Measurements from ENCODE around the gene SLC25A41. TPM values are rescaled to one million over a fixed set of nuclear protein-coding genes. Genes with fewer than 3 reads are reported as not detected.

The SLC25A41 gene
- total RNA-seq, 1 experiment from 2014 or later, result 1.4 TPM

GRCh38 chr19:6459262-6460098, 25.9 kb upstream of the SLC25A41 start, which contains the start of gene SLC25A23:
Gene SLC25A23, minus strand, starts transcription at chr19:6459792. Its CDS starts 164 bp downstream, at chr19:6459628.
- peaks cover 37% of the 10 kb centered on the region for H3K36me3 Mint-ChIP-seq (ENCODE audit: insufficient read depth, unreplicated experiment)

DNA sequence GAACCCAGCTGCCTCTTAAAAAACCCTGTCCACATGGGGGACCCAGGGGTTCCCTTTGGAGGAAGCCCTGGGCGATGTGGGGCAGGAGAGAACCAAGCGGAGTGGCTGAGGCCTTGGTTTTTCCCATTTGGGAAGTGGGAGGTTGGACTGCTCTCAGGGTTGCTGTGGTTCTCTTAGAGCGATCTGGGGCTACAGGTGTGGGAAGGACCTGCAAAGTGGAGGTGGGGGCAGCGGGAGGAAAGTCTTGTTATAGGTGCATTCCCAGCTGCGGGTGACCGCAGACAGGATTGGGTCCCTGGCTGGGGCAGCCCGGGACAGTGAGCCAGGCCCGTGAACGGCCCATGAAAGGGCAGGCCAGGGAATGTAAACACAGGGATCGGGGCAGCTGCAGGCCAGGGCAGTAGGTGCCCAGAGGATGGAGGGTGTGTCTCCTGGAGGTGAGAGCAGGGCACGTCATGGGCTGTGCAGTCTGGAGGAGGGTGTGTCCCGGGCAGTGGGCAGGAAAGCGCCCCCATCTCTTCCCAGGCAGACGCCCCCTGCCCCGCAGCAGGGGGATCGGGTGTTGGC, 25.2 kb upstream of the SLC25A41 start:
- Mint-ChIP-seq H3K4me1 (ENCODE audit: low read depth, unreplicated experiment) (peaks cover 9% of the 10 kb centered on the region), H3K36me3 (ENCODE audit: insufficient read depth, unreplicated experiment) (peaks cover 30% of the 10 kb centered on the region), H3K9me3 (ENCODE audit: low read depth, unreplicated experiment) (no peaks in the 10 kb centered on the region), H3K4me3 (ENCODE audit: low read depth, unreplicated experiment) (peak overlapping the region; percentile 88), H3K27me3 (ENCODE audit: unreplicated experiment) (no peaks in the 10 kb centered on the region), H3K27ac (ENCODE audit: unreplicated experiment) (peak overlapping the region; percentile 82)
- no peak for TF ChIP-seq CTCF (IDR thresholded peaks at IDR 0.05; ENCODE audit: unreplicated experiment)
- CTCF ChIA-PET, result no interaction called here
- no TSS peak for BruUV-seq (replicated peaks)
- DNase-seq, result peak; percentile 24
- intact Hi-C loops (cut with micrococcal nuclease; ENCODE audit: unreplicated experiment), result no loop called here

More at GRCh38 chr19:6459262-6460098, 25.9 kb upstream of the SLC25A41 start, which contains the start of gene SLC25A23:
- BruUV-seq (replicated peaks), result no TSS peak
- Mint-ChIP-seq H3K4me3 (ENCODE audit: low read depth, unreplicated experiment) (peak within 1 kb of the TSS; percentile 88), H3K27me3 (ENCODE audit: unreplicated experiment) (no peaks in the 10 kb centered on the region), H3K9me3 (ENCODE audit: low read depth, unreplicated experiment) (no peaks in the 10 kb centered on the region), H3K4me1 (ENCODE audit: low read depth, unreplicated experiment) (peaks cover 9% of the 10 kb centered on the region), H3K27ac (ENCODE audit: unreplicated experiment) (peak within 1 kb of the TSS; percentile 94)
- intact Hi-C loops (cut with micrococcal nuclease; ENCODE audit: unreplicated experiment), result no loop called here
- DNase-seq, result peak; percentile 77
- no peak for TF ChIP-seq CTCF (IDR thresholded peaks at IDR 0.05; ENCODE audit: unreplicated experiment)
- CTCF ChIA-PET, result no interaction called here

DNA sequence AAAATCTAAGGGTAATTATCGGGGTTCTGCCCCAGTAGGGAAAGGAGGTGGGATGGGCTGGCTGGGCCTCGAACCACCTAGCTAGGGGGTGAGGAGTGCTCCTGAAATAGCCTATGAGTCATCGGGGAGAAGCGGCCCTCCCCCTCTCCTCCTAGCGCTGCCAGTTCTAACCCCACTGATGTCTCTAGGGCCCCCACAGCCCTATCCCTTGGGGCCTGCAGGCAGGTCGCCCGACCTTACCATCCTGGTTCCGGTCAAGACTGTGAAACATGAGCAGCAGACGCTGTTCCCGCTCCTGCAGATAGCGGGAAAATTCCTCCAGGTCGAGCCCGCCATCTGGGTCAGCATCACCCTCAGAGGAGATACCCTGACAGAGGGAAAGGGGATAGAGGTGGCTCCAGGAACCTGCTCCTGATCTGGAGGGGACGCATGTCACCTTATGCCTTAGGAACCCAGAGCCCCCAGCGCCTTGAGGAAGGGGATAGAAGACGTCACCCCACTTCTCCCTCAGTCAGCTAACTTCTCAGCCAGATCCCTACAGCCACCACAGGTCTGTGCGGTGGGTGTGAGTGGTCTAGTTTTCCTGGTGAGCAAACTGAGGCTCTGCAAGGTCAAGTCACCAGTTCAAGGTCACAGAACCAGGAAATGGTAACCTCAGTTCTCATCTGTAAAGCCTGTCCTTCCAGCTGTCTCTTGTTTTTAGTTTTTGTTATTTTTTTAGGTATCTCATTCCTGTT, 24.6 kb upstream of the SLC25A41 start:
- H3K36me3 Mint-ChIP-seq (ENCODE audit: insufficient read depth, unreplicated experiment), result peaks cover 30% of the 10 kb centered on the region
- CTCF ChIA-PET, result no interaction called here
- TF ChIP-seq CTCF (IDR thresholded peaks at IDR 0.05; ENCODE audit: unreplicated experiment), result no peak

DNA sequence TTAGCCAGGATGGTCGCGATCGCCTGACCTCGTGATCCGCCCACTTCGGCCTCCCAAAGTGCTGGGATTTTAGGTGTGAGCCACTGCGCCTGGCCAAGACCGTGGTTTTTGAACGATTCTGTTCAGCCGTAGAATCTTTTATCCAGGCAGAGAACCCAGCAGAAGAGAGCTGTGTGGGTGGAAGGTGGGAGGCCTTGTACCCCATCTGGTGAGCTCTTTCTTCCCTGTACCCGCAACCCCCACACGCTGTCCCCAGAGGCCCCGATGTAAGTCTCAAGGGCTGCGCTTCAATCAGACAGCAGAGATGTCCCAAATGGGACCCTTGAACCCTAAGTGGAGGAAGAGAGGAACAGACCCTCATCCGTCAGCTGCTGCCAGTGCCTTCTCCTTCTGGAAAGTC, 22.4 kb upstream of the SLC25A41 start:
- no TSS peak for BruUV-seq (replicated peaks)
- H3K27ac Mint-ChIP-seq (ENCODE audit: unreplicated experiment), result no peak overlapping the region
- H3K4me3 Mint-ChIP-seq (ENCODE audit: low read depth, unreplicated experiment), result no peak overlapping the region
- DNase-seq, result no peak
- intact Hi-C loops (cut with micrococcal nuclease; ENCODE audit: unreplicated experiment), result no loop called here
- CTCF ChIA-PET, result no interaction called here
- peaks cover 9% of the 10 kb centered on the region for H3K4me1 Mint-ChIP-seq (ENCODE audit: low read depth, unreplicated experiment)
- H3K9me3 Mint-ChIP-seq (ENCODE audit: low read depth, unreplicated experiment), result no peaks in the 10 kb centered on the region
- peaks cover 40% of the 10 kb centered on the region for H3K36me3 Mint-ChIP-seq (ENCODE audit: insufficient read depth, unreplicated experiment)
- no peaks in the 10 kb centered on the region for H3K27me3 Mint-ChIP-seq (ENCODE audit: unreplicated experiment)
- TF ChIP-seq CTCF (IDR thresholded peaks at IDR 0.05; ENCODE audit: unreplicated experiment), result no peak

More for the DNA sequence above, 24.6 kb upstream of the SLC25A41 start:
- DNase-seq, result no peak
- H3K9me3 Mint-ChIP-seq (ENCODE audit: low read depth, unreplicated experiment), result no peaks in the 10 kb centered on the region
- no peaks in the 10 kb centered on the region for H3K27me3 Mint-ChIP-seq (ENCODE audit: unreplicated experiment)
- TSS peak; percentile 58 for BruUV-seq (replicated peaks)
- H3K4me3 Mint-ChIP-seq (ENCODE audit: low read depth, unreplicated experiment), result peak overlapping the region; percentile 88
- intact Hi-C loops (cut with micrococcal nuclease; ENCODE audit: unreplicated experiment), result no loop called here
- peaks cover 9% of the 10 kb centered on the region for H3K4me1 Mint-ChIP-seq (ENCODE audit: low read depth, unreplicated experiment)
- no peak overlapping the region for H3K27ac Mint-ChIP-seq (ENCODE audit: unreplicated experiment)
